NT2/D1 (cell line): ENCODE results near the gene SFXN5.

ENCODE experiments used
- SUZ12 ChIP-seq: IDR thresholded peaks from 2 replicates; pipeline ENCODE4 v1.6.1; 2011; ENCODE audit not compliant: insufficient read length, insufficient read depth; ENCODE audit errors: extremely low read depth
- YY1 ChIP-seq: IDR thresholded peaks from 2 replicates; pipeline ENCODE4 v1.6.1; 2011; ENCODE audit not compliant: insufficient read length, insufficient read depth
- ZNF274 ChIP-seq: IDR thresholded peaks from 2 replicates; pipeline ENCODE4 v1.6.1; 2011; ENCODE audit warnings: mild to moderate bottlenecking, low read depth, low read length

GRCh38 chr2:72996117-72996502 lies 75.4 kb downstream of the SFXN5 start:
- TF ChIP-seq YY1 (no peak), ZNF274 (no peak), SUZ12 (no peak)
